Activated T-helper 17 cell treated with anti-CD3 and anti-CD28 coated beads, Interleukin-2, amount 50 U/mL, for 72 hours (primary cell): Measurements from ENCODE around the gene LRRTM2. TPM values are rescaled to one million over a fixed set of nuclear protein-coding genes. Genes with fewer than 3 reads are reported as not detected.
"Not testable (repeated sequence)": the region's sequence is repeated elsewhere in the genome, so short reads cannot be mapped to it uniquely, and the experiment has no call there.

Experiments used
- ATAC-seq: fragments of 150-1000 bp; cut with Tn5 transposase; replicated peaks from 2 replicates; pipeline ENCODE4 v1.10.0; 2021; ENCODE audit warnings: mild to moderate bottlenecking, moderate library complexity
- H3K27ac Mint-ChIP-seq: one replicate; pipeline ENCODE4 v1.8.0; 2022; ENCODE audit warnings: mixed read lengths
- H3K27me3 Mint-ChIP-seq: one replicate; pipeline ENCODE4 v1.8.0; 2022; ENCODE audit warnings: mixed read lengths
- H3K36me3 Mint-ChIP-seq: one replicate; pipeline ENCODE4 v1.8.0; 2022; ENCODE audit warnings: low read depth, mild to moderate bottlenecking, mixed read lengths
- H3K4me1 Mint-ChIP-seq: one replicate; pipeline ENCODE4 v1.8.0; 2022; ENCODE audit warnings: mixed read lengths
- H3K4me3 Mint-ChIP-seq: one replicate; pipeline ENCODE4 v1.8.0; 2022; ENCODE audit warnings: mild to moderate bottlenecking, mixed read lengths
- H3K9me3 Mint-ChIP-seq: one replicate; pipeline ENCODE4 v1.8.0; 2022; ENCODE audit warnings: mixed read lengths
- total RNA-seq, 2 donors: library from RNA; stranded (reverse); gene quantifications; one replicate each; pipeline ENCODE4 v1.2.3, GENCODE V29; 2022

The LRRTM2 gene
- total RNA-seq, 2 donors from 2014 or later: 0.13 TPM; not detected in 1

DNA sequence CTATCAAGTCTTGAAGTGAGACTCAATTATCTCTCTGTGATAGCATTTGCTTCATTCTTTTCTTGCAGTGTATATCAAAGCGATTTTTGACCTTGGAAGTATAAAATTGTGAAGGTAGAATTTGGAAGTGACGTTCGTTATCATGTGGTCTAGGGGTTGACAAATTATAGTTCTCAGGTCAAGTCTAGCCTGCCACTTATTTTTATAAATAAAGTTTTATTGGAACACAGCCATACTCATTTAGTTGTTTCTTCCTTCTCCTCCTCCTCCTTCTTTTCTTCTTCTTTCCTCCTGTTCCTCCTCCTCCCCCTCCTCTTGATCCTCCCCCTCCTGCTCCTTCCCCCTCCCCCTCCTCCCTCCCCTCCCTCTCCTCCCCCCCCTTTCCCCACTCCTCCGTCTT is 38.0 kb downstream of the LRRTM2 start:
- no peak for ATAC-seq
- Mint-ChIP-seq H3K36me3 (no peaks in the 10 kb centered on the region), H3K4me1 (no peaks in the 10 kb centered on the region), H3K27ac (no peak overlapping the region), H3K27me3 (no peaks in the 10 kb centered on the region), H3K9me3 (no peaks in the 10 kb centered on the region), H3K4me3 (no peak overlapping the region)

DNA sequence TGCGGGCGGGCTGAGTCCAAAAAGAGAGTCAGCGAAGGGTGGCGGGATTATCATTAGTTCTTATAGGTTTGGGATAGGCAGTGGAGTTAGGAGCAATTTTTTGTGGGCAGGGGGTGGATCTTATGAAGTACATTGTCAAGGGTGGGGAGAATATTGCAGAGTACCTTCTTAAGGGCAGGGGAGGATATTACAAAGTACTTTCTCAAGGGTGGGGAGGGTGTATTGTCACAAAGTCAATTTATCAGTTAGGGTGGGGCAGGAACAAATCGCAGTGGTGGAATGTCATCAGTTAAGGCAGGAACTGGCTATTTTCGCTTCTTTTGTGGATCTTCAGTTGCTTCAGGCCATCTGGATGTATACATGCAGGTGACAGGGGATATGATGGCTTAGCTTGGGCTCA is 40.3 kb downstream of the LRRTM2 start:
- H3K27ac Mint-ChIP-seq, H3K9me3 Mint-ChIP-seq, H3K36me3 Mint-ChIP-seq, H3K4me3 Mint-ChIP-seq, H3K4me1 Mint-ChIP-seq, H3K27me3 Mint-ChIP-seq, ATAC-seq: not testable (repeated sequence)

DNA sequence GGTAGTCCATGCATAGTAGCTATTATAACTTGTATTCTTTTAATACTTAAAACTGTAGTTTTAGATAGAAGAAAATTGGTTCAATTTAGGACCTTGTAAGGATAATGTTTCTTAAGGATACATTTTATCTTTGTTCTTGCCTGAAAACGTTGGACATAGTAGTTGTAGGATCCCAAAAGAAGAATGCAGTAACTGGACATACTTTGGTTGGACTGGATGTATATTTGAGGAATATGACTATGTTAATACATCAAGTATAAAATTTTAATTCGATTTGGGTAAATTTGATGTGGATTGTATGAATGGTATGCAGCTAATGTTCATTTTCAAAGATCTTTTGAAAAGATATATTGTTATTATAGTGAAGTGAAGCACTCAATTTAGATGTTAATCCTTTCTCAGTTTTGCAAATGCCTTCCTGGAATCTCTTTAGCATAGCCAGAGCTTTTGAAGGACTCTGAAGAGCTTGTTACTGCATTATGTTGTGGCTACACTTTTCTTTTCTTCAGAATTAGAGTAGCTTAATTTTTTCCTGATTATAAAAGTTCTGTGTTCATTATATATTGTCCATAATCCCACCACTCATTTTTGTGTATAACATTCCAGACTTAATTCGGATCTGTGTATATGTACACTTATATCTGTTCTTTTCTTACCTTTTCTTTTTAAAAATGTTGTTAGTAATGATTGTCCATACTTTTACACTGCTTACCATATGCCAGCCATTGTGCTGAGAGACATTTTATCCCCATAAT is 41.2 kb downstream of the LRRTM2 start:
- Mint-ChIP-seq H3K4me3 (no peak overlapping the region), H3K4me1 (no peaks in the 10 kb centered on the region), H3K9me3 (no peaks in the 10 kb centered on the region), H3K36me3 (peaks cover under 1% of the 10 kb centered on the region), H3K27ac (no peak overlapping the region), H3K27me3 (no peaks in the 10 kb centered on the region)
- ATAC-seq: no peak

DNA sequence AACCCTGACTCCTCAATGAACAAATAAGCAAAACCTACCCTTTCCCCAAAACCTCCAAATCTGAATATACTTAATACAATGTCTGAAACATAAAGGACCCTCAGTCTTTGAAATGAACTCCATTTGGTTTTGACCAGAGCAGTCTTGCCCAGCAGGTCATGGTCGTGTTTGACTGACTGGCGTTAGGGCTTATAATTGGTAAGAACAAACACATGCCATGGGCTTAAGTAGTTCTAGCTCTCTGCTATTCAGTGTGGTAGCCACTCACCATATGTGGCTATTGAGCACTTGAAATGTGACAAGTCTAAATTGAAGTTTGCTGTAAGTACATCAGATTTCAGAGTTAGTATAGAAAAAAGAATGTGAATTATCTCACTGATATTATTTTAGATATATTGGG is 42.1 kb downstream of the LRRTM2 start:
- Mint-ChIP-seq H3K4me1 (no peaks in the 10 kb centered on the region), H3K27ac (no peak overlapping the region), H3K4me3 (no peak overlapping the region), H3K9me3 (no peaks in the 10 kb centered on the region), H3K36me3 (peaks cover 7% of the 10 kb centered on the region), H3K27me3 (no peaks in the 10 kb centered on the region)
- no peak for ATAC-seq

DNA sequence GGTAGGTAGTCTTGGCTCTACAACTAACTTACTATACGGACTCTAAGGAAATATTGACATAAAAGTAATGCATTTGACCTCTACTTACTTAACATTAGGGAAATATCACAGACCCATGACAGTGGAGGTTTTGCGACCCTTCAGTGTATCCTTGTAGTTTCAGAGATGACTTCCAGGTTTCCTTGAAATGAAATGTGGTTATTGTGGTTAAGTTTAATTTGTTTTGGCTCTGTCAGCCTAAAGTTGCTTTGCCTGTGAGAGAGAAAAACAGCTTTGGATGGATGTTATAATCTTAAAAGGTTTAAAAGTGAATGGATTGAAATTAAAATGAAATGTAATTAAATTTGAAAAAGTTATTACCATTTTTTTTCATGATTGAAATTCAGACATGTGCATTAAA is 42.9 kb downstream of the LRRTM2 start:
- Mint-ChIP-seq H3K4me1 (no peaks in the 10 kb centered on the region), H3K9me3 (no peaks in the 10 kb centered on the region), H3K27ac (no peak overlapping the region), H3K4me3 (no peak overlapping the region), H3K27me3 (no peaks in the 10 kb centered on the region), H3K36me3 (peaks cover 16% of the 10 kb centered on the region)
- no peak for ATAC-seq

DNA sequence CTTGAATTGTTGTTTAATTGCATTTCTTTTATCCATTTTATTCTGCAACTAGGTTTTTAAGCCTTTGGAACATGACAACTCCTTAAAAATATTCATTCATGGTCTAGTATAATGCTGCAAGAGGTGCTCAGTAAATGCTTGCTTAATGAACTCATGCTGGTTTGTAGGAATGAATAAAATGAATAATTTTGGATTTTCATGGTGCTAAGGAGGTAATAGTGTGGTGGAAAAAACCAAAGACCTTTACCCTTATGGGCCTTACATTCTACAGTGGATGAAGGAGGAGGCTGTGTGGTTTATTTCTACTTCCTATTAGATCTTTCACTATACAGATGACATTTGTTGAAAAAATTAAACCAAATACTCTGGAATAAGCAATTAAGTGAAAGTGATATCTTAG is 43.4 kb downstream of the LRRTM2 start:
- Mint-ChIP-seq H3K4me1 (no peaks in the 10 kb centered on the region), H3K27ac (no peak overlapping the region), H3K4me3 (no peak overlapping the region), H3K27me3 (no peaks in the 10 kb centered on the region), H3K9me3 (no peaks in the 10 kb centered on the region), H3K36me3 (peaks cover 16% of the 10 kb centered on the region)
- ATAC-seq: no peak

DNA sequence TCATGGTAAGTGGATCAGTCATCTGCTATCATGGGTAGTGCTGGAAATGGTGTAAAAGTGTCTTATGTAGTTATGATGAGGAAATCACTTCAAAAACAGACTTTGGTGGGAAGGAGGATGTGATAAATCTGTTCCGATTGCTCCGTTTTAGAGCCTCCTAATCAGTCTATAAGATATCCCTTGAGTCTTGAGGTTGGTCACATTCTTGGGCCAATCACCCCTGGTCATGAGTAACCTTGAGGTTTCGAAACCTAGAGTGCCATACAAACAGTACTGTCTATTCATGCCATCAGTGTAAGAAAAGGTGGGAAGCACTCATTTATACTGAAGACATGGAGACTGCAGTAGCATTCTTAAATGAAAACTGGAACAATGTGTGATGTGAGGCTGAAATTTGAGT is 45.8 kb downstream of the LRRTM2 start:
- no peak overlapping the region for H3K4me3 Mint-ChIP-seq
- H3K27ac Mint-ChIP-seq: no peak overlapping the region
- H3K27me3 Mint-ChIP-seq: no peaks in the 10 kb centered on the region
- no peaks in the 10 kb centered on the region for H3K9me3 Mint-ChIP-seq
- peaks cover 16% of the 10 kb centered on the region for H3K36me3 Mint-ChIP-seq
- H3K4me1 Mint-ChIP-seq: no peaks in the 10 kb centered on the region
- ATAC-seq: no peak

DNA sequence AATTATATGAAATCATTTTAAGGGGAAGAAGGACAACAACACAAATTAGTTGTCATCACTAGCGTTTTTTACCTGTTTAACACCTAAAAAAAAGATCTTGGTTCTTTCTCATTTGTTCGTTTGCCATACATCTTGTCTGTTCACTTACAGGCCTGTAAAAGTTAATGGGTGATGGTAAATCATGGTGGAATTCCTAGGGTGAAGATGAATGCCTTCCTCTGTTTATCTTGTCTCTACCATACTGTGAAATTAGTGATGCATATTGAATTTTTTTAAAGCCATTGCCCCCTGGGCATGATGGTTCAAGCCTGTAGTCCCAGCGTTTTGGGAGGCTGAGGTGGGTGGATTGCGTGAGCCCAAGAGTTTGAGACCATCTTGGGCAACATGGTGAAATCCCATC is 46.6 kb downstream of the LRRTM2 start:
- no peak for ATAC-seq

DNA sequence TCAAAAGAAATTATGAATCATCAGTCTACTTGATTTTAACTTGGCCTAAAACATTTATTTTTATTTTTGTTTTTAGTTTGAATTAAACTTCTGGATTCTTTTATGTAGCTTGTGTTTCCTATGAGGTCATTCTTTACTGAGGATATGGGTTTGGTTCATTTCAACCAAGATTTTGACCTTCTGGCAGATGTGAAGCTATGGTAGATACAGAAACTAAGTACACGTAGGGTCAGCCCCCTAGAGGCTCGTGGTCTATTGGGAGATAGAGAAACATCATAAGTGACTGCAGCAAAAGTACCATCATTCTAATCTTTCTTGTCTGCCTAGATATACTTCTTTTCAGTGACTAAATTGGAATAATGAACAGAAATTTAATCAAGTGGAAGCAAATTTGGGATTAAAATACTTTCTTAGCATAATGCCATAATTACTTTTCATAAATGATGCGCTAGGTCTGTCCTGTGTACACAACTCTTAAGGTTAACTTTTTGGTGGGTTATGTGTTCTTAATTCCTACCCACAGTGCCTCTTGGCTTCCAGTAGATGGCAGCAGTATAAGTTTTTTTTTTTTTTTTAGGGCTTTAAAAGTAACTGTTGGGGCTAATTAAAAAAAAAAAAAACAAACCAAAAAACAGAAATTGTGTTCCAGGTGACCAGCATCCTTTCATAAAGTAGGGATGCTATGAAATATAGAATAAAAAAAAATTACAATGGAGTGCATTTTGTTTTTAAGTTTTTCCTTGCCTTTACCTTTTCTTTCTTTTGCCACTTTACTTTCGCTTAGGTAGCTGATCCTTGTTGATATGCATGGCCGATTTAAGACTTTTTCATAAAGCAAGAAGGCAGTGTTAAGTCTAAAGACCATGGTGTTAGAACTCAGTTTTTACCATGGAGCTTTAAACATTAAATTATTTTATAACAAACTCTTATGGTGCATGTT is 49.9 kb downstream of the LRRTM2 start:
- no peak for ATAC-seq
- Mint-ChIP-seq H3K4me3 (no peak overlapping the region), H3K4me1 (no peaks in the 10 kb centered on the region), H3K27ac (no peak overlapping the region), H3K36me3 (peaks cover 16% of the 10 kb centered on the region), H3K9me3 (no peaks in the 10 kb centered on the region), H3K27me3 (no peaks in the 10 kb centered on the region)

More for the DNA sequence above, 46.6 kb downstream of the LRRTM2 start:
- Mint-ChIP-seq H3K27me3 (no peaks in the 10 kb centered on the region), H3K27ac (no peak overlapping the region), H3K4me3 (no peak overlapping the region), H3K9me3 (no peaks in the 10 kb centered on the region), H3K36me3 (peaks cover 16% of the 10 kb centered on the region), H3K4me1 (no peaks in the 10 kb centered on the region)

DNA sequence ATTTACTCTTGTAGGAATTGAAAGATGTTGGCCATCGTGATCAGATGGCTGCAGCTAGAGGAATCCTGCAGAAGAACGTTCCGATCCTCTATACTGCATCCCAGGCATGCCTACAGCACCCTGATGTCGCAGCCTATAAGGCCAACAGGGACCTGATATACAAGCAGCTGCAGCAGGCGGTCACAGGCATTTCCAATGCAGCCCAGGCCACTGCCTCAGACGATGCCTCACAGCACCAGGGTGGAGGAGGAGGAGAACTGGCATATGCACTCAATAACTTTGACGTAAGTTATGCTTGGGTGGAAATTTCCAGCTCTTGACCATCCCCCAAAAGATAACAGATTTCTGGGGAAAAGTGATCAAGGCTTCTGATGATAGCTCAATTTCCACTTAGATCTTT is 50.6 kb downstream of the LRRTM2 start:
- no peak for ATAC-seq
- no peaks in the 10 kb centered on the region for H3K27me3 Mint-ChIP-seq
- H3K27ac Mint-ChIP-seq: no peak overlapping the region
- no peaks in the 10 kb centered on the region for H3K4me1 Mint-ChIP-seq
- H3K4me3 Mint-ChIP-seq: no peak overlapping the region
- H3K36me3 Mint-ChIP-seq: peaks cover 16% of the 10 kb centered on the region
- H3K9me3 Mint-ChIP-seq: no peaks in the 10 kb centered on the region

DNA sequence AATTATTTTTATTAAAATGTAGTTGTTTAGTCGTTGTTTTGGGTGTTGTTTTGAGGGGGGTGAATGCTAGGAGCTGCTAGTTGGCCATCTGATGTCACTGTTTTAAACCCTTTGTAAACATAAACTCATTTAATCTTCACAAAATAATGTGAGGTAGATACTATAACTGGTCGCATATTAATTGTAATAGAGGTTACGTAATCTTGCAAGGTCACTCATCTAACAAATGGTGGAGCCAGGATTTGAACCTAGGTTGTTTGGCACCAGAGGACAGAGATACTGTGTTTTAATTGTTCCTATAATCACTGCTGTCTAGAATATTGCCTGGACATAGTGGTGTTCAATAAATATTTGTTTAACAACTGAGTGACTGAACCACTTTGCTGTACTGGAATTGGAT is 54.4 kb downstream of the LRRTM2 start:
- ATAC-seq: no peak
- no peaks in the 10 kb centered on the region for H3K9me3 Mint-ChIP-seq
- no peaks in the 10 kb centered on the region for H3K36me3 Mint-ChIP-seq
- H3K27ac Mint-ChIP-seq: no peak overlapping the region
- no peaks in the 10 kb centered on the region for H3K27me3 Mint-ChIP-seq
- H3K4me1 Mint-ChIP-seq: no peaks in the 10 kb centered on the region
- H3K4me3 Mint-ChIP-seq: no peak overlapping the region

DNA sequence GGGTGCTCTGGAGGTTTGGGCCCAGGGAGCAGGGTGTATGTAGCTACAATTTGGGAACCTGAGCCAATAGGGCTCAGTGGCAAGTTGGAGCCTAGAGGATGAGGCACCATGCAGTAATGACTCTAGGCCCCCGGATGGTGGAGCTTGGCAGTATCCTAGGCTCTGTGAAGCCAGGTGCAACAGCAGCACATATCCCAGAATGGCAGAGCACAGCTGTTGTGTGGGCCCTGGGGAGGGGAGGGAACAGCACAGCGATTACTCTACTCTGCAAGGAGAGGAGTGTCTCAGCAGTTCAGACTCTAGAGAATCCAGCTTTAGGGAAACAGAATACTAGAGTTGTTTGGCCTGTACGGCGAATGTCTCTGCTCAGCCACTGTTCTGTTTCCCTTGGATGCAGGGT is 56.1 kb downstream of the LRRTM2 start:
- no peaks in the 10 kb centered on the region for H3K4me1 Mint-ChIP-seq
- H3K27me3 Mint-ChIP-seq: no peaks in the 10 kb centered on the region
- ATAC-seq: no peak
- H3K27ac Mint-ChIP-seq: no peak overlapping the region
- no peak overlapping the region for H3K4me3 Mint-ChIP-seq
- no peaks in the 10 kb centered on the region for H3K9me3 Mint-ChIP-seq
- H3K36me3 Mint-ChIP-seq: no peaks in the 10 kb centered on the region
